ENCODE results near the gene CACNB3. TPM values are rescaled to one million over a fixed set of nuclear protein-coding genes. Genes with fewer than 3 reads are reported as not detected.

Gene CACNB3
- total and polyA plus RNA-seq, 9 of the 15 experiments (the other 6 are each of a cell fraction or from before 2014, with no cell fraction given), result 0.24 to 2.0 (median 1.5) TPM

DNA sequence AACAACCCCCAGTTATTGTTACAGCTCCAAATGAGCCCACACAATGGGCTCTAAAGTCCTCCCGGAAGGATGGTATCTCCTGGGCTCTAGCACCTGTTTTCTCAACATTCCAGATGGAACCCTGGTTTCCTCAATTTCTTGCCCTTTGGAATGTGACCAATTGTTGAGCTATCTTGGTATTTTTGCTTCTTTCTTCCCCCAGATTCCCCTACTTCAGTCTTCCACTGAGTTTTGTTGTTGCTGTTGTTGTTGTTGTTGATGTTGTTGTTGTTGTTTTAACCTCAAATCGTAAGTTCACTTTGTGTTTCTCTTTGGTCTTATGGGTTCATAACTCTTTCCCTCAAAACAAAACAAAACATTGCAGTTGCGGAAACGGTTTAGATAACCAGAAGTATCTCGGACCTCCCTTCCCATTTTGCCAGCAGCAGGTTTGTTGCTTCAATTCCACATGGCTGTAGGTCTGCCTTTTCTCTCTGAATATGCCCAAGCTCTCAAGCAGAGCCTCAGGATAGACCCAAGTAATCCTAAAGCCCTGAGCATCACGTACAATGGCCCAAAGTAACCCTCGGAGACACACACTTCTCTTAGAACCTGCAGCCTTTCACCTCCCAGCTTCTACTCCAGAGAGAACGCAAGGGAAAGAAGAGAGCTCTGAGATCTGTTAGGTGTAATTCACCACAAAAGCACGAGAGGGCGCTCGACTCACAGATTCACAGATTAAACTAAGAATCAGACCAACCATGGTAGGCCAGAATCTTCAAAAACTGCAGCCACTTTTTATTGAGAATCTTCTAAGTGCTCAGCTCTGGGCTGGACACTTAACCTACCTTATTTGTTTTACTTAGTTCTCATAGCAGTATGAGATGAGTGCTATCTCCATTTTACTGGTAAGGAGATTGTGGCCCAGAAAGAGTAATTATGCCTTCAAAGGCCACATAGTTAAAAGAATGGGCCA lies 34.7 kb downstream of the CACNB3 start (continued):
- TF ChIP-seq RERE (CRISPR knock-in tag; IDR thresholded peaks at IDR 0.05; ENCODE audit: borderline replicate concordance), result no peak
- TF ChIP-seq SRSF9 (IDR thresholded peaks at IDR 0.05; ENCODE audit: borderline replicate concordance, low read depth, low read length), result no peak
- TF ChIP-seq SMAD1 (IDR thresholded peaks at IDR 0.05; ENCODE audit: low read depth, low read length, partially characterized antibody), result no peak
- peak; percentile 29; the same call in 1 of the 2 replicates for TF ChIP-seq HCFC1 (IDR thresholded peaks at IDR 0.05; ENCODE audit: low read depth, low read length)
- TF ChIP-seq ZNF165 (CRISPR knock-in tag; IDR thresholded peaks at IDR 0.05; ENCODE audit: borderline replicate concordance), result no peak
- TF ChIP-seq, protein P1, sequence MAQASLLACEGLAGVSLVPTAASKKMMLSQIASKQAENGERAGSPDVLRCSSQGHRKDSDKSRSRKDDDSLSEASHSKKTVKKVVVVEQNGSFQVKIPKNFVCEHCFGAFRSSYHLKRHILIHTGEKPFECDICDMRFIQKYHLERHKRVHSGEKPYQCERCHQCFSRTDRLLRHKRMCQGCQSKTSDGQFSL (CRISPR knock-in tag; IDR thresholded peaks at IDR 0.05), result no peak
- TF ChIP-seq, protein P1 (tag; IDR thresholded peaks at IDR 0.05), result no peak
- no peak for TF ChIP-seq ETS1 (conservative IDR thresholded peaks at IDR 0.05; ENCODE audit: control insufficient read depth, low read depth, low read length)
- TF ChIP-seq CBFB (CRISPR knock-in tag; IDR thresholded peaks at IDR 0.05), result no peak
- TF ChIP-seq, protein P2, sequence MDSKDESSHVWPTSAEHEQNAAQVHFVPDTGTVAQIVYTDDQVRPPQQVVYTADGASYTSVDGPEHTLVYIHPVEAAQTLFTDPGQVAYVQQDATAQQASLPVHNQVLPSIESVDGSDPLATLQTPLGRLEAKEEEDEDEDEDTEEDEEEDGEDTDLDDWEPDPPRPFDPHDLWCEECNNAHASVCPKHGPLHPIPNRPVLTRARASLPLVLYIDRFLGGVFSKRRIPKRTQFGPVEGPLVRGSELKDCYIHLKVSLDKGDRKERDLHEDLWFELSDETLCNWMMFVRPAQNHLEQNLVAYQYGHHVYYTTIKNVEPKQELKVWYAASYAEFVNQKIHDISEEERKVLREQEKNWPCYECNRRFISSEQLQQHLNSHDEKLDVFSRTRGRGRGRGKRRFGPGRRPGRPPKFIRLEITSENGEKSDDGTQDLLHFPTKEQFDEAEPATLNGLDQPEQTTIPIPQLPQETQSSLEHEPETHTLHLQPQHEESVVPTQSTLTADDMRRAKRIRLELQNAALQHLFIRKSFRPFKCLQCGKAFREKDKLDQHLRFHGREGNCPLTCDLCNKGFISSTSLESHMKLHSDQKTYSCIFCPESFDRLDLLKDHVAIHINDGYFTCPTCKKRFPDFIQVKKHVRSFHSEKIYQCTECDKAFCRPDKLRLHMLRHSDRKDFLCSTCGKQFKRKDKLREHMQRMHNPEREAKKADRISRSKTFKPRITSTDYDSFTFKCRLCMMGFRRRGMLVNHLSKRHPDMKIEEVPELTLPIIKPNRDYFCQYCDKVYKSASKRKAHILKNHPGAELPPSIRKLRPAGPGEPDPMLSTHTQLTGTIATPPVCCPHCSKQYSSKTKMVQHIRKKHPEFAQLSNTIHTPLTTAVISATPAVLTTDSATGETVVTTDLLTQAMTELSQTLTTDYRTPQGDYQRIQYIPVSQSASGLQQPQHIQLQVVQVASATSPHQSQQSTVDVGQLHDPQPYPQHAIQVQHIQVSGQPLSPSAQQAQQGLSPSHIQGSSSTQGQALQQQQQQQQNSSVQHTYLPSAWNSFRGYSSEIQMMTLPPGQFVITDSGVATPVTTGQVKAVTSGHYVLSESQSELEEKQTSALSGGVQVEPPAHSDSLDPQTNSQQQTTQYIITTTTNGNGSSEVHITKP (IDR thresholded peaks at IDR 0.05; ENCODE audit: partially characterized antibody), result no peak
- no peak for TF ChIP-seq OTX1 (CRISPR knock-in tag; IDR thresholded peaks at IDR 0.05)
- no peak for TF ChIP-seq IFI16 (CRISPR knock-in tag; IDR thresholded peaks at IDR 0.05)
- TF ChIP-seq ZBTB17 (CRISPR knock-in tag; IDR thresholded peaks at IDR 0.05), result no peak
- no peak for TF ChIP-seq TFAM (CRISPR knock-in tag; conservative IDR thresholded peaks at IDR 0.05)
- TF ChIP-seq ZNF263 (CRISPR knock-in tag; IDR thresholded peaks at IDR 0.05; ENCODE audit: borderline replicate concordance), result 0 out of 2 replicates have a peak, but pooled peaks have one; percentile 0
